ENCODE data around the gene SSRP1. TPM values are rescaled to one million over a fixed set of nuclear protein-coding genes. Genes with fewer than 3 reads are reported as not detected.

Gene SSRP1
- total and polyA plus RNA-seq, 9 of the 15 experiments (the other 6 are each of a cell fraction or from before 2014, with no cell fraction given), result 91.1 to 416 (median 245) TPM

DNA sequence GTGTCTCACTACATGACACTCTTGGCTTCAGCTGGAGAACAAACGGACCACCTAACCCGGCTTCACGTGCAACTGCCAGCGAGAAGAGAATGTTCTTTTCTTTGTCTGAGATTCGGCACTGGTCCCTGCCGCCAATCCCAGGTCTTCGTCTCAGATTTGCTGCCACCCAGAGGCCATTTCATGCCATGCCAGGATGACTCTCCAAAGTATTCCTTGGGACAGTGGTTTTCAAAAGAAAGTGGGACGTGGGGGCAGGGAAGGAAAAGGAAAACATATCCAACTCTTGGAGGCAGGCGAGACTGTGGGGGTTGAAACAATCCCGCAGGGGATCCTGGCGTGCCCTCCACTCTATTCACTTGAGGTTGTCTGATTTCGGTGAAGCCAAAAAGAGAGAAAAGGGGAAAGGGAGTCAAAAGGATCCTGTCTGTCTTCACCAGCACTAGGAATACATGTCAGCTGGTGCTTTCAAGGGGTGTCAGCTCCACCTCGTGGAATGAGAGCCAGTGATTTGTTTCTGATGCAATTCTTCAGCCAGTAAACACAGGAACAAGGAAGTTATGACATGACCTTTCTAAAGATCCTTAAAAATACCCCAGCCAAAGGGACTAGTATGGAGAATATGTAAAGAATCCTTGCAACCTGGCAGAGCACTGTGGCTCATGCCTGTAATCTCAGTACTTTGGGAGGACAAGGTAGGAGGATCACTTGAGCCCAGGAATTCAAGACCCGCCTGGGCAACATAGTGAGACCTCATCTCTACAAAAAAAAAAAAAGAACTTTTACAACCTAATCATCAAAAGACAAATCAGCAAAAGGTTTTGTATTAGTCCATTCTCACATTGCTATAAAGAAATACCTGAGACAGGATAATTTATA is 57.6 kb downstream of the SSRP1 start (continued):
- TF ChIP-seq REST (IDR thresholded peaks at IDR 0.05; ENCODE audit: borderline replicate concordance), result peak; percentile 34; the same call in 1 of the 2 replicates
- TF ChIP-seq REST (CRISPR knock-in tag; IDR thresholded peaks at IDR 0.05; ENCODE audit: low read depth), result no peak
- TF ChIP-seq GATAD2B (IDR thresholded peaks at IDR 0.05; ENCODE audit: borderline replicate concordance), result no peak
- TF ChIP-seq MYC (IDR thresholded peaks at IDR 0.05; ENCODE audit: low read depth, low read length), result peak; percentile 84
- TF ChIP-seq MYC (CRISPR knock-in tag; IDR thresholded peaks at IDR 0.05; ENCODE audit: borderline replicate concordance, low read depth), result no peak
- TF ChIP-seq ZNF449 (CRISPR knock-in tag; IDR thresholded peaks at IDR 0.05), result no peak
- no peak for TF ChIP-seq ZBTB2 (IDR thresholded peaks at IDR 0.05)
- TF ChIP-seq NFIC (IDR thresholded peaks at IDR 0.05), result 0 out of 2 replicates have a peak, but pooled peaks have one; percentile 19
- TF ChIP-seq ZEB2 (IDR thresholded peaks at IDR 0.05), result no peak
- TF ChIP-seq ATF3 (IDR thresholded peaks at IDR 0.05), result peak; percentile 71; the same call in 1 of the 2 replicates
- TF ChIP-seq ATF3 (CRISPR knock-in tag; conservative IDR thresholded peaks at IDR 0.05), result no peak
- TF ChIP-seq TEAD1 (CRISPR knock-in tag; IDR thresholded peaks at IDR 0.05), result 0 out of 4 replicates have a peak, but pooled peaks of 1 of the 2 experiments have one; percentile 2
- TF ChIP-seq MTA2 (IDR thresholded peaks at IDR 0.05; ENCODE audit: low read depth), result no peak
- no peak for TF ChIP-seq PHF21A (IDR thresholded peaks at IDR 0.05; ENCODE audit: borderline replicate concordance, low read depth)
- TF ChIP-seq KLF16 (IDR thresholded peaks at IDR 0.05), result no peak
- TF ChIP-seq SMC3 (conservative IDR thresholded peaks at IDR 0.05; ENCODE audit: insufficient read depth, low read depth, low read length), result peak; percentile 50

Data from K562 (cell line).